Stimulated activated CD8-positive, alpha-beta memory T cell treated with anti-CD3 and anti-CD28 coated beads, Interleukin-15, amount 100 ng/mL, for 4 hours (primary cell): ENCODE measurements around the gene ZNF574.

Experiments
- DNase-seq, 2 donors: peaks; one replicate each; pipeline ENCODE4 v3.0.0-alpha.2; 2020; ENCODE audit warnings: low read depth in 2 of 2

ZNF574 gene

GRCh38 chr19:42124386-42124901 lies 48.5 kb downstream of the ZNF574 start:
- DNase-seq, result no peak

GRCh38 chr19:42125536-42125935 lies 49.6 kb downstream of the ZNF574 start:
- no peak for DNase-seq

- no peak for DNase-seq
These were observed 50.6 kb downstream of the ZNF574 start for GRCh38 chr19:42126574-42126973.

GRCh38 chr19:42129399-42130253 lies 53.7 kb downstream of the ZNF574 start:
- no peak for DNase-seq

- DNase-seq, result no peak
These were observed 54.2 kb downstream of the ZNF574 start for GRCh38 chr19:42130254-42130573.
